Spleen (tissue), 11 donors: ENCODE data around the gene SLC1A1. TPM values are rescaled to one million over a fixed set of nuclear protein-coding genes. Genes with fewer than 3 reads are reported as not detected.

ENCODE experiments used
- DNase-seq: peaks from one replicate; pipeline ENCODE4 v3.0.0-alpha.2; 2020
- H3K27ac ChIP-seq, 8 donors: fragments of 200-600 bp; sonication (generic) in 7 of 8; 1 replicate in 4 of 8; 2 replicates in 4 of 8; pipeline versions ENCODE4 v1.5.0 to v1.8.0; 2016 to 2021; ENCODE audit warnings: inconsistent platforms in 4 of 8, mild to moderate bottlenecking in 4 of 8, moderate library complexity in 1 of 8
- H3K27me3 ChIP-seq, 7 donors: fragments of 200-600 bp; sonication (generic) in 6 of 7; replicated peaks in 1 of 7; 1 replicate in 4 of 7; 2 replicates in 3 of 7; pipeline versions ENCODE4 v1.5.0 to v1.8.0; 2016 to 2021; ENCODE audit warnings: inconsistent platforms in 3 of 7, mild to moderate bottlenecking in 1 of 7
- H3K36me3 ChIP-seq, 6 donors: fragments of 200-600 bp; sonication (generic) in 5 of 6; 1 replicate in 4 of 6; 2 replicates in 2 of 6; pipeline versions ENCODE4 v1.5.0 to v1.8.0; 2016 to 2021; ENCODE audit warnings: inconsistent platforms in 2 of 6
- H3K4me1 ChIP-seq, 6 donors: fragments of 200-600 bp; sonication (generic) in 5 of 6; 1 replicate in 3 of 6; 2 replicates in 3 of 6; pipeline versions ENCODE4 v1.5.0 to v1.8.0; 2016 to 2021; ENCODE audit warnings: inconsistent platforms in 3 of 6
- H3K4me3 ChIP-seq, 8 donors: fragments of 200-600 bp; sonication (generic) in 7 of 8; 1 replicate in 4 of 8; 2 replicates in 4 of 8; pipeline versions ENCODE4 v1.5.0 to v1.8.0; 2016 to 2021; ENCODE audit warnings: inconsistent platforms in 4 of 8, mild to moderate bottlenecking in 4 of 8, moderate library complexity in 2 of 8
- H3K9me3 ChIP-seq, 8 donors: fragments of 200-600 bp; sonication (generic) in 7 of 8; 1 replicate in 4 of 8; 2 replicates in 4 of 8; pipeline versions ENCODE4 v1.5.0 to v1.8.0; 2016 to 2021; ENCODE audit warnings: inconsistent platforms in 4 of 8
- POLR2A ChIP-seq, 3 donors: fragments of 450-650 bp; IDR thresholded peaks; one replicate each; pipeline ENCODE4 v1.5.1; 2017; ENCODE audit warnings: antibody characterized with exemption in 3 of 3, mild to moderate bottlenecking in 1 of 3
- POLR2AphosphoS5 ChIP-seq, 3 donors: sonication (generic); formaldehyde crosslinking; IDR thresholded peaks; one replicate each; pipeline ENCODE4 v1.5.1; 2017; ENCODE audit warnings: antibody characterized with exemption in 3 of 3
- WGBS, 5 donors: extraction: QIAGEN DNeasy Blood & Tissue Kit in 3 of 5; methylation state at CpG; one replicate each; pipeline versions ENCODE4 v1.1.5 to v1.1.7; 2013 to 2018; 5-methylcytosine and 5-hydroxymethylcytosine counted together
- intact Hi-C: fragments of 100-400 bp; cut with DNase I; formaldehyde crosslinking; loops from one replicate; pipeline ENCODE4 v1.15.0; 2023; ENCODE audit warnings: low total_unique reads
- polyA plus RNA-seq, 3 donors: library from polyadenylated mRNA; stranded (reverse); fragments of 200-250 nt; gene quantifications; one replicate each; pipeline ENCODE4 v1.2.1, GENCODE V29; 2013
- total RNA-seq, 7 donors: library from RNA; depleted of rRNA in 3 of 7; stranded (reverse); fragments of >200 nt in 3 of 7; fragmentation: NEBNext Ultra II Directional in 4 of 7; extraction: Animal tissue kit (Norgen Biotek cat#: 25700) in 4 of 7; gene quantifications; one replicate each; pipeline versions ENCODE4 v1.1.0 to v1.2.1, GENCODE V29; 2016 to 2021
- TF ChIP-seq, protein P1 (sequence below), 11 experiments: fragments of 200-600 bp in 7 of 11; fragments of 450-650 bp in 4 of 11; sonication (generic) in 4 of 11; IDR thresholded peaks in 8 of 11; conservative IDR thresholded peaks in 3 of 11; 1 replicate in 7 of 11; 2 replicates in 4 of 11; pipeline versions ENCODE4 v1.4.0 to v1.8.0; 2016 to 2021; ENCODE audit warnings: antibody characterized with exemption in 11 of 11, inconsistent platforms in 4 of 11, mild to moderate bottlenecking in 1 of 11
- donor health status: healthy with polysubstance abuse.
- donor health status: DM: no; HTN: no; CAD: no; lungs with moderate emphysema.
- donor health status: DM: no; HTN: no; CAD: no.
- donor health status: Bipolar disorder and iron deficiency.
- donor health status: healthy.
- donor health status: DM: no; HTN: no; CAD: no.
- donor health status: DM: yes; HTN: yes; CAD: no.

SLC1A1 gene
- total and polyA plus RNA-seq, 10 donors, result 0.11 to 0.79 (median 0.28) TPM; not detected in 2

DNA sequence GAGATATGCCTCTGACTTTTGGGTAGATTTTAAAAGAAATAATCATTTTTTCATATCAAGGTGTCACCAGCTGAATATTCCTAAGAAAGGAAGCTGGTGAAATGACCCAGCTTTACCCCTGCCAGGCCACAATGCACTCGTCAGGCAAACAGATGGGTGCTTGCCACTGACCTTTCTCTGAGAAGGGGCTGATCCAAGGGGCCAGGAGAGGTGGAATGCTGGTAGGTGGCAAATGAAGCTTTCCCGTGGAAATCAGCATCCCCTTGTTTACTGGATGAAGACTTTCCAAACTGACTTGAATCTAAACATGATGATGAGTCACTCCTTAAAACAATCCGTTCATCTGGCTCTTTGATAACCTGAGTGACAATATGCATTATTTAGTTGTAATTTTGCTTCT, 127.5 kb downstream of the SLC1A1 start:
- 64 to 78% (median 68%) methylated on average over 3 of the region's 3 CpGs for WGBS, 5 donors
- TF ChIP-seq POLR2AphosphoS5 (IDR thresholded peaks at IDR 0.05) (no peak), POLR2A (IDR thresholded peaks at IDR 0.05) (no peak)
- TF ChIP-seq, protein P1, sequence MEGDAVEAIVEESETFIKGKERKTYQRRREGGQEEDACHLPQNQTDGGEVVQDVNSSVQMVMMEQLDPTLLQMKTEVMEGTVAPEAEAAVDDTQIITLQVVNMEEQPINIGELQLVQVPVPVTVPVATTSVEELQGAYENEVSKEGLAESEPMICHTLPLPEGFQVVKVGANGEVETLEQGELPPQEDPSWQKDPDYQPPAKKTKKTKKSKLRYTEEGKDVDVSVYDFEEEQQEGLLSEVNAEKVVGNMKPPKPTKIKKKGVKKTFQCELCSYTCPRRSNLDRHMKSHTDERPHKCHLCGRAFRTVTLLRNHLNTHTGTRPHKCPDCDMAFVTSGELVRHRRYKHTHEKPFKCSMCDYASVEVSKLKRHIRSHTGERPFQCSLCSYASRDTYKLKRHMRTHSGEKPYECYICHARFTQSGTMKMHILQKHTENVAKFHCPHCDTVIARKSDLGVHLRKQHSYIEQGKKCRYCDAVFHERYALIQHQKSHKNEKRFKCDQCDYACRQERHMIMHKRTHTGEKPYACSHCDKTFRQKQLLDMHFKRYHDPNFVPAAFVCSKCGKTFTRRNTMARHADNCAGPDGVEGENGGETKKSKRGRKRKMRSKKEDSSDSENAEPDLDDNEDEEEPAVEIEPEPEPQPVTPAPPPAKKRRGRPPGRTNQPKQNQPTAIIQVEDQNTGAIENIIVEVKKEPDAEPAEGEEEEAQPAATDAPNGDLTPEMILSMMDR (IDR thresholded peaks at IDR 0.05 in 8 of 11, conservative IDR thresholded peaks at IDR 0.05 in 3 of 11), result no peak
- intact Hi-C loops, result no loop called here

GRCh38 chr9:4618700-4619099, 128.4 kb downstream of the SLC1A1 start:
- H3K36me3 ChIP-seq, result no peaks in the 10 kb centered on the region
- TF ChIP-seq POLR2A (IDR thresholded peaks at IDR 0.05) (no peak), POLR2AphosphoS5 (IDR thresholded peaks at IDR 0.05) (no peak)
- TF ChIP-seq, protein P1 (IDR thresholded peaks at IDR 0.05 in 8 of 11, conservative IDR thresholded peaks at IDR 0.05 in 3 of 11), result no peak
- H3K4me1 ChIP-seq, result peaks cover 0 to 14% (median 0%) of the 10 kb centered on the region in 6 donors
- H3K4me3 ChIP-seq, result no peak overlapping the region
- no peaks in the 10 kb centered on the region for H3K9me3 ChIP-seq
- WGBS, 5 donors, result 70 to 78% (median 76%) methylated on average over 2 of the region's 2 CpGs
- H3K27me3 ChIP-seq, result no peaks in the 10 kb centered on the region
- intact Hi-C loops, result no loop called here
- no peak for DNase-seq
- no peak overlapping the region for H3K27ac ChIP-seq

More for the DNA sequence above, 127.5 kb downstream of the SLC1A1 start:
- Histone ChIP-seq H3K4me3 (no peak overlapping the region), H3K36me3 (no peaks in the 10 kb centered on the region), H3K4me1 (peaks cover 0 to 14% (median 0%) of the 10 kb centered on the region in 6 donors), H3K27ac (no peak overlapping the region), H3K9me3 (no peaks in the 10 kb centered on the region), H3K27me3 (no peaks in the 10 kb centered on the region)
- DNase-seq, result no peak

DNA sequence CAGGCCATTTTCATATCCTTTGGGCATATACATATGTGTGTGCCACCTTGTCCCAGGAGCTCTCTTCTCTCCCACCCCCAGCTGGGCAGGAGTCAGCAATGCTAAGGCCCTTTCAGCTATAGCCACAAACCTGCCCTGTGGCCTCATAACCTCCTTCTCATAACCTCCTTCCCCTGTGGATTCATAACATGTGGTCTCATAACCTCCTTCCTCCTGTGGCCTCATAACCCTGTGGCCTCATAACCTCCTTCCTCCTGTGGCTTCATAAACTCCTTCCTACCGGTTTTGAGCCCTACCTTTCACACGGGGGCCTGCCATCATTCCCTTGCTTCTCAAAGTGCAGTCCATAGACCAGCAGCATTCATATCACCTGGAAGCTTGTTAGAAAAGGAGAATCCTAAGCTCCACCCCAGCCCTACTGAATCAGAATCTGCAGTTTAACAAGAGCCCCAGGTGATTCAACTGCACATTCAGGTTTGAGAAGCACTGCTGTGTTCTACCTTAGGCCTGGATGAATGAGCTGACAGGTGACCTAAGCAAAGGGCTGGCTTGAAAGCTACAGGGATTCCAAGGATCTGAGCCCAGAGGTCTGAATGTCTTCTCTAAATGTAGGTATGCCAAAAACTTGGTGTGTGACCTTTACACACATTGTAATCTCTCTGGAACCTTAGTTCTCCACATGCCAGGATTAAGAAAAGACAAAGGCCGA, 129.9 kb downstream of the SLC1A1 start:
- WGBS, 5 donors, result 42 to 55% (median 47%) methylated on average over 3 of the region's 3 CpGs
- DNase-seq, result no peak
- H3K4me1 ChIP-seq, result peaks cover 0 to 14% (median 0%) of the 10 kb centered on the region in 6 donors
- intact Hi-C loops, result no loop called here
- H3K27ac ChIP-seq, result no peak overlapping the region
- TF ChIP-seq, protein P1 (IDR thresholded peaks at IDR 0.05 in 8 of 11, conservative IDR thresholded peaks at IDR 0.05 in 3 of 11), result no peak
- TF ChIP-seq POLR2A (IDR thresholded peaks at IDR 0.05) (no peak), POLR2AphosphoS5 (IDR thresholded peaks at IDR 0.05) (no peak)
- no peaks in the 10 kb centered on the region for H3K36me3 ChIP-seq
- H3K4me3 ChIP-seq, result no peak overlapping the region
- H3K9me3 ChIP-seq, result no peaks in the 10 kb centered on the region
- no peaks in the 10 kb centered on the region for H3K27me3 ChIP-seq

DNA sequence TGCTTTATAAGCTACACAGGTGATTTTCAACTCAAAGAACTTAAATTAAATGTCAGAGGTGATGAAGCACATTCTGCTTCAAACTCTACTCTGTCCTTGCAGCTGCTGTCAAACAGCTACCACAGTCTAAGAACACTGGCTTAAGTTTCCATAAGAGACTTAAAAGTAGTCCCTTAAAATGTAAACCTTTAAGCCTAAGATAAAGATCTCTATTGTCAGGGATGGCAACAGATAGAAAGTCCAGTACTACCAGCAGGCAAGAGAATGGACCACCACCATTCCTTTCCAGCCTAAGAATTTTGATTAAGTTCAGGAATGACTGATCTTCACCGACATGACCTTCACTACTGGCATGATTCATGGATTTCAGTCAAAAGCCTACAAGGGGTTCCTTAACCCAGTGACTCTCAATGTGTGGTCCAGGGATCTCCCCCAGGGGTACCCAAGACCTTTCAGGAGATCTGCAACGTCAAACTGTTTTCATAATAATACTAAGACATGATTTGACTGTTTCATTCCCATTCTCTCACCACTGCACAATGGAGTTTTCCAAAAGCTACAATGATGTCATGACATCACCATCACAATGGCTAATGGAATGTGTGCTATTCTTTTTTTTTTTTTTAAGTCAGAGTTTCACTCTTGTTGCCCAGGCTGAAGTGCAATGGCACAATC, 130.8 kb downstream of the SLC1A1 start:
- Histone ChIP-seq H3K4me1 (peaks cover 0 to 14% (median 0%) of the 10 kb centered on the region in 6 donors), H3K9me3 (no peaks in the 10 kb centered on the region), H3K27ac (no peak overlapping the region), H3K27me3 (no peaks in the 10 kb centered on the region), H3K36me3 (no peaks in the 10 kb centered on the region), H3K4me3 (no peak overlapping the region)
- DNase-seq, result no peak
- no peak for TF ChIP-seq POLR2A (IDR thresholded peaks at IDR 0.05)
- 72 to 84% (median 78%) methylated on average over 2 of the region's 2 CpGs for WGBS, 5 donors
- intact Hi-C loops, result no loop called here
